Heart right ventricle (tissue), 16 donors: ENCODE data around the gene GUF1. TPM values are rescaled to one million over a fixed set of nuclear protein-coding genes. Genes with fewer than 3 reads are reported as not detected.

Source experiments
- ATAC-seq, 8 donors: fragments of 200-7000 bp; cut with Tn5 transposase; one replicate each; pipeline ENCODE4 v1.9.1; 2020; ENCODE audit warnings: mild to moderate bottlenecking in 8 of 8, moderate library complexity in 8 of 8, moderate number of reproducible peaks in 1 of 8
- DNase-seq, 2 donors: peaks; one replicate each; pipeline ENCODE4 v3.0.0-alpha.2; 2020
- H3K27ac ChIP-seq, 10 donors: fragments of 200-600 bp; sonication (generic) in 2 of 10; one replicate each; pipeline versions ENCODE4 v1.5.0 to v1.8.0; 2020 to 2022; ENCODE audit warnings: mild to moderate bottlenecking in 3 of 10
- H3K27me3 ChIP-seq, 7 donors: fragments of 200-600 bp; one replicate each; pipeline ENCODE4 v1.8.0; 2021 to 2022; ENCODE audit warnings: mild to moderate bottlenecking in 2 of 7
- H3K36me3 ChIP-seq, 9 donors: fragments of 200-600 bp; sonication (generic) in 1 of 9; one replicate each; pipeline versions ENCODE4 v1.5.0 to v1.8.0; 2020 to 2022; ENCODE audit warnings: mild to moderate bottlenecking in 2 of 9
- H3K4me1 ChIP-seq, 9 donors: fragments of 200-600 bp; sonication (generic) in 1 of 9; one replicate each; pipeline versions ENCODE4 v1.5.0 to v1.8.0; 2020 to 2022; ENCODE audit warnings: mild to moderate bottlenecking in 4 of 9
- H3K4me3 ChIP-seq, 10 donors: fragments of 200-600 bp; sonication (generic) in 2 of 10; one replicate each; pipeline versions ENCODE4 v1.5.0 to v1.8.0; 2020 to 2022; ENCODE audit warnings: mild to moderate bottlenecking in 7 of 10, moderate library complexity in 2 of 10
- H3K9me3 ChIP-seq, 11 donors: fragments of 200-600 bp in 10 of 11; sonication (generic) in 2 of 11; one replicate each; pipeline versions ENCODE4 v1.5.0 to v1.8.0; 2013 to 2022; ENCODE audit warnings: mild to moderate bottlenecking in 2 of 11, control low read depth in 1 of 11, moderate library complexity in 1 of 11
- CTCF ChIP-seq, 9 donors: fragments of 200-600 bp; sonication (generic) in 2 of 9; IDR thresholded peaks; one replicate each; pipeline versions ENCODE4 v1.5.0 to v1.8.0; 2021 to 2022; ENCODE audit warnings: antibody characterized with exemption in 9 of 9, mild to moderate bottlenecking in 5 of 9, moderate library complexity in 1 of 9
- WGBS, 2 donors: extraction: QIAGEN DNeasy Blood & Tissue Kit; methylation state at CpG; one replicate each; pipeline ENCODE4 v1.1.7; 2013; ENCODE audit warnings: inconsistent platforms in 1 of 2; 5-methylcytosine and 5-hydroxymethylcytosine counted together
- intact Hi-C, 10 donors: fragments of 100-400 bp; cut with DNase I; formaldehyde crosslinking; loops; one replicate each; pipeline versions ENCODE4 v1.11.1 to v1.14.2; 2022
- long read RNA-seq, 3 donors: library from polyadenylated mRNA; unstranded; transcript quantifications; one replicate each; pipeline ENCODE4 v2.0.0, GENCODE V29; 2020 to 2021
- polyA plus RNA-seq, 2 donors: library from polyadenylated mRNA; stranded (reverse); fragments of 200-250 nt; gene quantifications; one replicate each; pipeline ENCODE4 v1.2.3, GENCODE V29; 2013
- total RNA-seq, 10 donors: library from RNA; stranded (reverse); fragmentation: NEBNext Ultra II Directional in 3 of 10; extraction: Animal tissue kit (Norgen Biotek cat#: 25700) in 3 of 10; gene quantifications; one replicate each; pipeline versions ENCODE4 v1.2.1 to v1.2.4, GENCODE V29; 2021 to 2023
- donor health status: Arrhythmogenic right ventricular cardiomyopathy.
- donor health status: ischemic (EF 13 %, LVEDD 7.1; RV severe dilation, severe dysfunction).
- donor health status: healthy with polysubstance abuse.
- donor health status: DM: no; HTN: yes; CAD: no.
- donor health status: DM: no; HTN: no; CAD: no.
- donor health status: ischemic (EF 25% LVEDD 6.9; RV normal size, moderate dysfunction).
- donor health status: ischemic (EF 25% LVEDD 5.7; RV mildly dilated, moderate dysfunction).
- donor health status: healthy.
- donor health status: DM: yes; HTN: yes; CAD: no.
- donor health status: Ischemic cardiomyopathy.
- donor health status: ischemic (EF 35%, LVEDD 5.7; RV mildly dilated, moderate dysfunction).
- donor health status: nonischemic (EF 11% LVEDD 7.7; RV severe dilation, severe dysfunction).
- donor health status: DM: yes; HTN: yes; CAD: no.
- donor health status: PGD.
- donor health status: ischemic (EF 29% LVEDD 5.4; RV normal size, mild dysfunction).
- donor health status: nonischemic (EF 23%, LVEDD 6.1; RV moderate dilation, normal function).

Gene GUF1
- total RNA-seq (10 to 100 TPM; 18.5 to 29.6 (median 25.4) TPM), polyA plus RNA-seq (10 to 100 TPM in 1 of 2 donors, 1 to 10 TPM in 1; 10.0 to 13.9 TPM)
- long read RNA-seq, donor 1, full-length matches to known transcripts, result 2 of 5 reads
- long read RNA-seq, donor 1, partial matches to known transcripts, result 0 of 5 reads
- long read RNA-seq, donor 1, other reads (novel, unspliced or antisense), result 3 of 5 reads
- long read RNA-seq, donor 2, full-length matches to known transcripts, result 16 of 24 reads
- long read RNA-seq, donor 2, partial matches to known transcripts, result 2 of 24 reads
- long read RNA-seq, donor 2, other reads (novel, unspliced or antisense), result 6 of 24 reads
- long read RNA-seq, donor 3, full-length matches to known transcripts, result 20 of 54 reads
- long read RNA-seq, donor 3, partial matches to known transcripts, result 15 of 54 reads
- long read RNA-seq, donor 3, other reads (novel, unspliced or antisense), result 19 of 54 reads

- intact Hi-C loops, result loop anchor here in 3 of 10 donors (2.0 to 5.0 kb wide), 2 partner anchors 48 to 49 kb away; partner anchors contain the start of gene GNPDA2 (in 3 of the 3)
These were observed at the start of gene GUF1 for GRCh38 chr4:44678094-44679041. Gene GUF1, plus strand, starts transcription at chr4:44678420. Its CDS starts 203 bp downstream, at chr4:44678623.

GRCh38 chr4:44629280-44629866 is 48.8 kb upstream of the GUF1 start:
- peak; percentile 19 to 81 (median 73) for TF ChIP-seq CTCF (IDR thresholded peaks at IDR 0.05)
- Histone ChIP-seq H3K9me3 (no peaks in the 10 kb centered on the region), H3K27me3 (no peaks in the 10 kb centered on the region), H3K36me3 (no peaks in the 10 kb centered on the region), H3K4me3 (no peak overlapping the region), H3K4me1 (peaks cover 0 to 3% (median 0%) of the 10 kb centered on the region in 9 donors), H3K27ac (no peak overlapping the region)
- ATAC-seq (peak in 3 of 8 donors; percentile 46 to 63 (median 48)), DNase-seq (peak in 1 of 2 donors; percentile 15)
- 1 to 5% methylated on average over 2 of the region's 2 CpGs for WGBS, 2 donors
- intact Hi-C loops, result loop anchor here in 4 of 10 donors (5.0 to 10.0 kb wide), 3 partner anchors 185 to 1497 kb away; partner anchors contain the start of gene KCTD8 (in 1 of the 4)

More at GRCh38 chr4:44678094-44679041, at the start of gene GUF1:
- no peaks in the 10 kb centered on the region for H3K9me3 ChIP-seq
- H3K36me3 ChIP-seq, result peaks cover 0 to 29% (median 7%) of the 10 kb centered on the region in 9 donors
- no peak for TF ChIP-seq CTCF (IDR thresholded peaks at IDR 0.05)
- peaks cover 0 to 35% (median 27%) of the 10 kb centered on the region in 9 donors for H3K4me1 ChIP-seq
- 1% methylated on average over 57 of the region's 57 CpGs for WGBS, 2 donors
- ATAC-seq (peak; percentile 98 to 99 (median 99)), DNase-seq (peak; percentile 88 to 89)
- peak within 1 kb of the TSS; percentile 27 to 96 (median 90) for H3K27ac ChIP-seq
- H3K4me3 ChIP-seq, result peak within 1 kb of the TSS; percentile 62 to 89 (median 78)
- H3K27me3 ChIP-seq, result no peaks in the 10 kb centered on the region

- TF ChIP-seq CTCF (IDR thresholded peaks at IDR 0.05), result no peak
- intact Hi-C loops, result loop anchor here in 3 of 10 donors (5.0 to 10.0 kb wide), 2 partner anchors 1497 to 1500 kb away; no protein-coding TSS in a partner anchor
- peaks cover 0 to 3% (median 0%) of the 10 kb centered on the region in 9 donors for H3K4me1 ChIP-seq
- no peaks in the 10 kb centered on the region for H3K36me3 ChIP-seq
- no peak overlapping the region for H3K4me3 ChIP-seq
- no peaks in the 10 kb centered on the region for H3K27me3 ChIP-seq
- DNase-seq (no peak), ATAC-seq (no peak)
- H3K27ac ChIP-seq, result no peak overlapping the region
- WGBS, 2 donors, result 70 to 78% methylated on average over 4 of the region's 4 CpGs
- no peaks in the 10 kb centered on the region for H3K9me3 ChIP-seq
These were observed 46.1 kb upstream of the GUF1 start for GRCh38 chr4:44632089-44632488.
